Astrocyte (in vitro differentiated cells and primary cell): ENCODE data around the gene ITIH2.
"Not testable (repeated sequence)": the region's sequence is repeated elsewhere in the genome, so short reads cannot be mapped to it uniquely, and the experiment has no call there.

Source experiments
- EZH2 ChIP-seq: IDR thresholded peaks from 2 replicates; pipeline ENCODE4 v1.6.1; 2012; ENCODE audit warnings: mild to moderate bottlenecking, low read length, inconsistent platforms; ENCODE audit not compliant: insufficient read depth
- TF ChIP-seq, protein P1 (sequence below): IDR thresholded peaks from 2 replicates; pipeline ENCODE4 v1.5.1; 2011; ENCODE audit warnings: low read depth, mild to moderate bottlenecking, inconsistent platforms, low read length, moderate library complexity; ENCODE audit not compliant: insufficient read depth

DNA sequence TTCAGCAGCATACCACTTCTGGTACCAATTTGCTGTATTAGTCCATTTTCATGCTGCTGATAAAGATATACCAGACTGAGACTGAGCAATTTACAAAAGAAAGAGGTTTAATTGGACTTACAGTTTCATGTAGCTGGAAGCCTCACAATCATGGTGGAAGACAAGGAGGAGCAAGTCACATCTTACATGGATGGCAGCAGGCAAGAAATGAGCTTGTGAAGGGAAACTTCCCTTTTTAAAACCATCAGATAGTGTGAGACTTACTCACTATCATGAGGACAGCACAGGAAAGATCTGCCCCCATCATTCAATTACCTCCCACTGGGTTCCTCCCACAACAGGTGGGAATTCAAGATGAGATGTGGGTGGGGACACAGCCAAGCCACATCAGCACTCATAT is 9.9 kb upstream of the ITIH2 start:
- TF ChIP-seq, protein P1, sequence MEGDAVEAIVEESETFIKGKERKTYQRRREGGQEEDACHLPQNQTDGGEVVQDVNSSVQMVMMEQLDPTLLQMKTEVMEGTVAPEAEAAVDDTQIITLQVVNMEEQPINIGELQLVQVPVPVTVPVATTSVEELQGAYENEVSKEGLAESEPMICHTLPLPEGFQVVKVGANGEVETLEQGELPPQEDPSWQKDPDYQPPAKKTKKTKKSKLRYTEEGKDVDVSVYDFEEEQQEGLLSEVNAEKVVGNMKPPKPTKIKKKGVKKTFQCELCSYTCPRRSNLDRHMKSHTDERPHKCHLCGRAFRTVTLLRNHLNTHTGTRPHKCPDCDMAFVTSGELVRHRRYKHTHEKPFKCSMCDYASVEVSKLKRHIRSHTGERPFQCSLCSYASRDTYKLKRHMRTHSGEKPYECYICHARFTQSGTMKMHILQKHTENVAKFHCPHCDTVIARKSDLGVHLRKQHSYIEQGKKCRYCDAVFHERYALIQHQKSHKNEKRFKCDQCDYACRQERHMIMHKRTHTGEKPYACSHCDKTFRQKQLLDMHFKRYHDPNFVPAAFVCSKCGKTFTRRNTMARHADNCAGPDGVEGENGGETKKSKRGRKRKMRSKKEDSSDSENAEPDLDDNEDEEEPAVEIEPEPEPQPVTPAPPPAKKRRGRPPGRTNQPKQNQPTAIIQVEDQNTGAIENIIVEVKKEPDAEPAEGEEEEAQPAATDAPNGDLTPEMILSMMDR: not testable (repeated sequence)
- TF ChIP-seq EZH2: not testable (repeated sequence)
